ENCODE data around the gene METAP1.

- TF ChIP-seq CTCF (IDR thresholded peaks at IDR 0.05; ENCODE audit: low read depth, low read length, poor library complexity, severe bottlenecking), result no peak
- no peak for TF ChIP-seq EZH2phosphoT487 (IDR thresholded peaks at IDR 0.05; ENCODE audit: borderline replicate concordance, low read length)
Measured at GRCh38 chr4:99002279-99002678, 6.8 kb downstream of the METAP1 start.

Measured in DOHH2 (cell line).